Esophagus squamous epithelium (tissue), 4 donors: Measurements from ENCODE around the gene TRIM26.
A peak's percentile ranks its signal among the peaks of the same experiment; 100 is the strongest.

Experiments used
- POLR2A ChIP-seq, 4 donors: fragments of 450-650 bp; IDR thresholded peaks; one replicate each; pipeline ENCODE4 v1.6.1; 2017; ENCODE audit warnings: antibody characterized with exemption in 4 of 4, mild to moderate bottlenecking in 4 of 4, moderate library complexity in 3 of 4
- TF ChIP-seq, protein P1 (sequence below), 6 experiments: fragments of 450-650 bp in 4 of 6; fragments of 200-600 bp in 2 of 6; sonication (generic) in 2 of 6; IDR thresholded peaks; one replicate each; pipeline ENCODE4 v1.5.1; 2016 to 2019; ENCODE audit warnings: antibody characterized with exemption in 6 of 6, mild to moderate bottlenecking in 4 of 6, moderate library complexity in 4 of 6

- peak in 2 of 4 donors; percentile 75 to 80 for TF ChIP-seq POLR2A (IDR thresholded peaks at IDR 0.05)
- TF ChIP-seq, protein P1, sequence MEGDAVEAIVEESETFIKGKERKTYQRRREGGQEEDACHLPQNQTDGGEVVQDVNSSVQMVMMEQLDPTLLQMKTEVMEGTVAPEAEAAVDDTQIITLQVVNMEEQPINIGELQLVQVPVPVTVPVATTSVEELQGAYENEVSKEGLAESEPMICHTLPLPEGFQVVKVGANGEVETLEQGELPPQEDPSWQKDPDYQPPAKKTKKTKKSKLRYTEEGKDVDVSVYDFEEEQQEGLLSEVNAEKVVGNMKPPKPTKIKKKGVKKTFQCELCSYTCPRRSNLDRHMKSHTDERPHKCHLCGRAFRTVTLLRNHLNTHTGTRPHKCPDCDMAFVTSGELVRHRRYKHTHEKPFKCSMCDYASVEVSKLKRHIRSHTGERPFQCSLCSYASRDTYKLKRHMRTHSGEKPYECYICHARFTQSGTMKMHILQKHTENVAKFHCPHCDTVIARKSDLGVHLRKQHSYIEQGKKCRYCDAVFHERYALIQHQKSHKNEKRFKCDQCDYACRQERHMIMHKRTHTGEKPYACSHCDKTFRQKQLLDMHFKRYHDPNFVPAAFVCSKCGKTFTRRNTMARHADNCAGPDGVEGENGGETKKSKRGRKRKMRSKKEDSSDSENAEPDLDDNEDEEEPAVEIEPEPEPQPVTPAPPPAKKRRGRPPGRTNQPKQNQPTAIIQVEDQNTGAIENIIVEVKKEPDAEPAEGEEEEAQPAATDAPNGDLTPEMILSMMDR (IDR thresholded peaks at IDR 0.05) = peak in 1 of 6 experiments; percentile 5
Observed at GRCh38 chr6:30213957-30214656, 901 bp upstream of the TRIM26 start.
